Left ventricle myocardium inferior (tissue), 1 donor: ENCODE data around the gene KRT12. TPM values are rescaled to one million over a fixed set of nuclear protein-coding genes. Genes with fewer than 3 reads are reported as not detected.

Source experiments
- DNase-seq: peaks from one replicate; pipeline ENCODE4 v3.0.0-alpha.2; 2020
- H3K27ac ChIP-seq: fragments of 200-600 bp; replicated peaks from 2 replicates; pipeline ENCODE4 v1.8.0; 2021
- H3K27me3 ChIP-seq: fragments of 200-600 bp; 2 replicates; pipeline ENCODE4 v1.8.0; 2021; ENCODE audit warnings: low read depth
- H3K36me3 ChIP-seq: fragments of 200-600 bp; 2 replicates; pipeline ENCODE4 v1.8.0; 2021
- H3K4me1 ChIP-seq: fragments of 200-600 bp; 2 replicates; pipeline ENCODE4 v1.8.0; 2021
- H3K4me3 ChIP-seq: fragments of 200-600 bp; 2 replicates; pipeline ENCODE4 v1.8.0; 2021; ENCODE audit warnings: mild to moderate bottlenecking, moderate library complexity
- H3K9me3 ChIP-seq: fragments of 200-600 bp; replicated peaks from 2 replicates; pipeline ENCODE4 v1.8.0; 2021
- CTCF ChIP-seq: fragments of 200-600 bp; IDR thresholded peaks from 2 replicates; pipeline ENCODE4 v1.8.0; 2021; ENCODE audit warnings: antibody characterized with exemption, mild to moderate bottlenecking, borderline replicate concordance
- intact Hi-C: fragments of 100-400 bp; cut with micrococcal nuclease; formaldehyde crosslinking; loops from one replicate; pipeline ENCODE4 v1.11.0; 2022
- total RNA-seq: library from RNA; stranded (reverse); fragmentation: NEBNext Ultra II Directional; extraction: Animal tissue kit (Norgen Biotek cat#: 25700); gene quantifications from one replicate; pipeline ENCODE4 v1.2.1, GENCODE V29; 2021
- donor health status: DM: no; HTN: yes; CAD: no; lungs with severe emphysema.

The KRT12 gene
- total RNA-seq, 1 donor from 2014 or later, result not detected

- Histone ChIP-seq H3K27ac (no peak within 1 kb of the TSS), H3K4me3 (no peak within 1 kb of the TSS), H3K36me3 (peaks cover 10% of the 10 kb centered on the region), H3K4me1 (peaks cover 46% of the 10 kb centered on the region), H3K9me3 (no peaks in the 10 kb centered on the region), H3K27me3 (no peaks in the 10 kb centered on the region)
- no peak for DNase-seq
- intact Hi-C loops, result no loop called here
- TF ChIP-seq CTCF, result no peak
Observed at GRCh38 chr17:40822132-40822812, 44.8 kb downstream of the KRT12 start, which contains the start of gene KRT10. KRT10 (minus strand) TSS chr17:40822614; CDS start chr17:40822585, 29 bp downstream.

DNA sequence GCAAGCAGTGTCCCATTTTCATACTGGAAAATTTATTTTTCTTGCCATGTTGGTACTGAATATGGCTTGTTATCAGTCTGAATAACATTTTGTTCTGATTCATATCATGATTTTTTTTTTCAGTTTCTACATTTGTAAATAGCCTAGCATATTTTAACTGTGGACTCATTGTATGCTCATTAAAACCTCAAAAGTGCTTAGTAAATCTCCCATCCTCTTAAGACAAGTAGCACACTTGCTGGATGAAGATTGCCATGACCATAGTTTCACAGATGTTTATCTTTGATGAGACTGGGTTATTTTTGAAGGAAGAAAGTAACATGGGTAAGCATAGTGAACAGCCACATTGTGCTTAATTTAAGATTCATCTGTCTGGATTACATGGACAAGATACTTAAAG lies 45.5 kb downstream of the KRT12 start:
- intact Hi-C loops, result no loop called here

GRCh38 chr17:40820228-40820838 lies 46.7 kb downstream of the KRT12 start:
- no peak for TF ChIP-seq CTCF
- no peaks in the 10 kb centered on the region for H3K27me3 ChIP-seq
- no peak for DNase-seq
- intact Hi-C loops, result no loop called here
- peak overlapping the region; percentile 80 for H3K4me3 ChIP-seq
- H3K36me3 ChIP-seq, result peaks cover 18% of the 10 kb centered on the region
- peak overlapping the region; percentile 97 for H3K27ac ChIP-seq
- peaks cover 50% of the 10 kb centered on the region for H3K4me1 ChIP-seq
- no peaks in the 10 kb centered on the region for H3K9me3 ChIP-seq

More for the DNA sequence above, 45.5 kb downstream of the KRT12 start:
- no peak for TF ChIP-seq CTCF
- peak overlapping the region; percentile 97 for H3K27ac ChIP-seq
- no peak for DNase-seq
- peaks cover 17% of the 10 kb centered on the region for H3K36me3 ChIP-seq
- no peaks in the 10 kb centered on the region for H3K9me3 ChIP-seq
- no peak overlapping the region for H3K4me3 ChIP-seq
- no peaks in the 10 kb centered on the region for H3K27me3 ChIP-seq
- H3K4me1 ChIP-seq, result peaks cover 50% of the 10 kb centered on the region

- intact Hi-C loops, result no loop called here
Observed at GRCh38 chr17:40819528-40820125, 47.4 kb downstream of the KRT12 start.

More at GRCh38 chr17:40819528-40820125, 47.4 kb downstream of the KRT12 start:
- Histone ChIP-seq H3K36me3 (peaks cover 18% of the 10 kb centered on the region), H3K4me1 (peaks cover 50% of the 10 kb centered on the region), H3K9me3 (no peaks in the 10 kb centered on the region), H3K4me3 (peak overlapping the region; percentile 80), H3K27ac (peak overlapping the region; percentile 97), H3K27me3 (no peaks in the 10 kb centered on the region)
- no peak for TF ChIP-seq CTCF
- DNase-seq, result no peak
